ENCODE data around the gene ZNF827.

ZNF827 gene

DNA sequence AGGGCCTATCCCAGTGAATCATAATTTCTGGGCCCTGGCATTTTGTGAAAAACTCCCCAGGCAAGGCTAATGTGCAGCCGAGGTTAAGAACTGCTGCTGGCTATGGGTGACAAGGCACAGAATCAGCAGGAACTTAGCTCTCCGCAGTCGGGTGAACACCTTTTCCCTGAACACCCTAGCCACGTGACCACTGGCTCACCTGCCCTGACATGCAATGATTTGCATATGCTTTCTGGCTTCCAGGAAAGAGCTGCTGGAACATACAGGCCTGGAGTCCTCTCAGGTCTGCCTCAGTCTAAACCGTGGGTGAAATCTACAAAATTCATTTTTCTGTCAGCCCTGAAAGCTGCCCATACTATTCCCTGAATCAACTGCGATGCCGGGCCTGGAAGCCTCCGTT is 56.6 kb downstream of the ZNF827 start:
- TF ChIP-seq, protein P1, sequence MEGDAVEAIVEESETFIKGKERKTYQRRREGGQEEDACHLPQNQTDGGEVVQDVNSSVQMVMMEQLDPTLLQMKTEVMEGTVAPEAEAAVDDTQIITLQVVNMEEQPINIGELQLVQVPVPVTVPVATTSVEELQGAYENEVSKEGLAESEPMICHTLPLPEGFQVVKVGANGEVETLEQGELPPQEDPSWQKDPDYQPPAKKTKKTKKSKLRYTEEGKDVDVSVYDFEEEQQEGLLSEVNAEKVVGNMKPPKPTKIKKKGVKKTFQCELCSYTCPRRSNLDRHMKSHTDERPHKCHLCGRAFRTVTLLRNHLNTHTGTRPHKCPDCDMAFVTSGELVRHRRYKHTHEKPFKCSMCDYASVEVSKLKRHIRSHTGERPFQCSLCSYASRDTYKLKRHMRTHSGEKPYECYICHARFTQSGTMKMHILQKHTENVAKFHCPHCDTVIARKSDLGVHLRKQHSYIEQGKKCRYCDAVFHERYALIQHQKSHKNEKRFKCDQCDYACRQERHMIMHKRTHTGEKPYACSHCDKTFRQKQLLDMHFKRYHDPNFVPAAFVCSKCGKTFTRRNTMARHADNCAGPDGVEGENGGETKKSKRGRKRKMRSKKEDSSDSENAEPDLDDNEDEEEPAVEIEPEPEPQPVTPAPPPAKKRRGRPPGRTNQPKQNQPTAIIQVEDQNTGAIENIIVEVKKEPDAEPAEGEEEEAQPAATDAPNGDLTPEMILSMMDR (IDR thresholded peaks at IDR 0.05; ENCODE audit: low read depth, low read length), result no peak
- no peak overlapping the region for H3K4me3 ChIP-seq (ENCODE audit: low read depth, low read length)

DNA sequence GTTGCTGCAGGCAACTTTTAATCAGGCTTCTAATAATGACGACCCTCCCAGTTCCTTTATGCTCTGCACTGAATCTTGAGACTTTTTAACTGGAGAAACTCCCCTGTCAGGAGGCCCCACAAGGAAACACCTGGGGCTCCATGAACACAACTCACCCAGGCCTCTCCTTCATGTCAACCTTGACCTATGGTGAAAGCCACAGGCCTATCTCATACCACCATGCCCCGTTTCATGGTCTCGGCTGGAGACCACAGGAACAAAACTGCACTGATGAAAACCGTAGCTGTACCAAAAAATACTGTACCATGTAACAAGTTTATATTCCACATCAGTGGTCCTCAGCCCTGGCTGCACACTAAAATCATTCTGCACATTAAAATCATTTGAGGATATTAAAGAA is 57.0 kb downstream of the ZNF827 start:
- no peak overlapping the region for H3K4me3 ChIP-seq (ENCODE audit: low read depth, low read length)
- TF ChIP-seq, protein P1 (IDR thresholded peaks at IDR 0.05; ENCODE audit: low read depth, low read length), result no peak

DNA sequence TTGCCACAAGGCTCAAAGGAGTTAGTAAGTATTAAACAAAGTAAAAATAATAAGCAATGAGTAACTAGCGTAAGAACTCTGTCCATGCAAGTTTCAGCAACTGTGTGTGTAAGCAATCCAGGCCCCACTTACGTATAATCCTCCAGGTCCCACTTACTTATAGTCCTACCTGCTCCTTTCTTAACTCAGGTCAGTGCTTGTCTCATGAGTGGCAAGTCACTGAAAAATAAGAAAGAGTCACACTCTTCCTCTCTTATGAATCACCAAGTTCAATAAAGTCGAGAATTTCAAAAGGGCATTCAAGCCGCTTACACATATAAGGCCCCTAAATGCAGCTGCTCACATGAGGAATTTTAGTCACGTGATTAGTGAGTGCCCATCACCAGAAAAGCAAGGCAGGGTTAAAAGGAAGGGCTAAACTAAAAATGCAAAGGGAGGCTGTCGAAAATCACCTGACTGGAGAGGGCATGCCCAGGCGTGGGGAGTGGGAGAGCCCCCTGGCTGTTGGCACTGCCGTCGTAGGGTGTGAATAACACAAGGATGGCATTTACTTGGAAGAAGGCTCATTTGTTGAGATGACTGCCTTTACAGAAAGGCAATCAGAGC is 58.2 kb downstream of the ZNF827 start:
- TF ChIP-seq, protein P1 (IDR thresholded peaks at IDR 0.05; ENCODE audit: low read depth, low read length), result no peak
- H3K4me3 ChIP-seq (ENCODE audit: low read depth, low read length), result no peak overlapping the region

DNA sequence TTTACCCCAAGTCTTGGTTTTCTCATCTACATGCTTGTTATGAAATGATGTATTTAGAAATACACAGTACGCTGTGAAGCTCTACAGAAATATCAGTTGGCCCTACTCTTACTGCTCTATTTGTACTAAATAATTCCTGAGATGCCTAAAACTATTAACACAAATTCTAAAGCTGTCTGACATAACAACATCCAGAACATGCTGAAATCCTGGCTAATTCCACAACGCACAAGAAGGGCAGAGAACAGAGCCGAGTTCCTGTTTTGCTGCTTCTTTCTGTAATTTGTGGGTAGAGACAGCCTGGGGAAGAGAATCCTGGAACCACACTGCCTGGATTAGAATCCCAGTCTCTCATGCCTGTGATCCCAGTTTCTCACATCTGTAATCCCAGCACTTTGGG is 59.0 kb downstream of the ZNF827 start:
- H3K4me3 ChIP-seq (ENCODE audit: low read depth, low read length), result no peak overlapping the region
- TF ChIP-seq, protein P1 (IDR thresholded peaks at IDR 0.05; ENCODE audit: low read depth, low read length), result no peak

DNA sequence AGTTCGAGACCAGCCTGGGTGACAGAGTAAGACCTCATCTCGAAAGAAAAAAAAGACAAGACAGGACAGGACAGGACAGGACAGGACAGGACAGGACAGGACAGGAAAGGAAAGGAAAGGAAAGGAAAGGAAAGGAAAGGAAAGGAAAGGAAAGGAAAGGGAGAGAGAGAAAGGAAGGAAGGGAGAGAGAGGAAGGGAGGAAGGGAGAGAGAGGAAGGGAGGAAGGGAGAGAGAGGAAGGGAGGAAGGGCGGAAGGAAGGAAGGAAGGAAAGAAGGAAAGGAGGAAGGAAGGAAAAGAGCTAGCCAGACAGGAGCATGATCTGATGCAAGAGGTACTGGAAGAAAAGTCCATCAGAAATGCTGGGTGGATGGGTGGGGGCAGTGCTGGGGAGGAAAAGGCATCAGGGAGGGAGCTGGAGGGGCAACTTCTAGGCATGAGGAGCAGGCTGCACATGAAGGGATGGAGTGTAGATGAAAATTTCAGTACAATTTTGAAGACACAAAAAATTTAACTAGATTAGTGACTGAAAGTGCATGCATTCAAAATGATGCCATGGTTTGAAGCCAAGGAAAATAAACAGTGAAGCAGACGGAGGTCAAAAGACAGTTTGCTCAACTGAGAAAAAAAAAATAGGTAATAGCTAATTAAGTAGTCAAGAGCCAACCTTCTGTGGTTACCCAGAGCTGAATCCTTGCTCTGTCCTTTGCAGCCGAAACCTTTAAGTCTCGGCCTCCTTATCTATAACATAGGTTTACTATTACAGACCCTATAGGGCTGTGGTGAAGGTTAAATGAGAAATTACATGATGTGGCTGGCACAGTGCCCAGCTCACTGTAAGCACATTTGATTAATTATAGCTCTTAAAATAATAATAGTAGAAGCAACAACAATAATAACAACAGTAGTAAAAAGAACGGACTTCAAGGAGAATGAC is 59.9 kb downstream of the ZNF827 start:
- H3K4me3 ChIP-seq (ENCODE audit: low read depth, low read length), result no peak overlapping the region
- TF ChIP-seq, protein P1 (IDR thresholded peaks at IDR 0.05; ENCODE audit: low read depth, low read length), result no peak

DNA sequence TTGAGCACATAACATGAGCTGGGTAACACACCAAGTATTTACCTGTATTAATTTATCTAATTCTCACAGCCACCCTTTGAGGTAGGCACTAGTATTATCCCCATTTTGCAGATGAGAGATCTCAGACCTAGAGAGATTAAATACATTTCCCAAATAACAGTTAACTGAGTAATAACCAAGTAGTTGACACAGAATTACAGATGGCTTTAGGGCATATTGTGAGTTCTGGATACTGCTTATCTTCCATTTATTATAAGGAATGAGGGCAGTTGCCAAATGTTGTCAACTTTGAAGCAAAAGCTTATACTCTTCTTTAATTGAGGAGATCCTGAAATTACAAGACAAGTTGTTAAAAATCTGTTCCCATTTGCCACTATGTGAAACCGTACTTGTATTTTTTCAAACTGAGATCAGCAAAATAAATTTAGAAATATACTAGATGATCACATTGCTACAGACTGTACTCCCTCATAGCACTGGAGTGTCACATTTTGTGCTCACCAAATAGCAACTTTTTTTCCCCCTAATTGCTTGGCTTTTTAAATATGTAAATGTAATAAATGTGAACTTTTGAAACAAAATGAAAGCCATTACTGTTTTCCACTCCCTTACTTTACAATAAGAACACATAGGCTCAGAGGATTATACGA is 62.0 kb downstream of the ZNF827 start:
- TF ChIP-seq, protein P1 (IDR thresholded peaks at IDR 0.05; ENCODE audit: low read depth, low read length), result no peak
- H3K4me3 ChIP-seq (ENCODE audit: low read depth, low read length), result no peak overlapping the region

DNA sequence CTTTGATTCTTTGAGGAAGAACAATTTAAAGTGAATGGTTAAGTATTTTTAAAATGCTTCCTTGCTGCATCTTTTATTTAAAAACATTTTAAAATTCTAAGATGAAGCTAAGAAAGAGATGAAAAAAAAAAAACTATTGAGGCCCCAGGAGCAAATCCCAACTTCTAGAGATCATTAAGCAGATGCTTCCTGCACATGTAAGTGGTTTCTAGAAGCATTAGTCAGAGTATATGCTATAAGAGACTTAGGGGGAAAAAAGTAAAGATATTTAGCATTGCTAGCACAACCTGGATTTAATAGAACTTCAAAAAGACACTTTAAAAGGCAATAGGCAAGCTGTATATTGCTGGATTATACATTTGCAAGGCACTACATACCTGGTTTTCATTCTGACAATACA is 64.7 kb downstream of the ZNF827 start:
- TF ChIP-seq, protein P1 (IDR thresholded peaks at IDR 0.05; ENCODE audit: low read depth, low read length), result no peak
- no peak overlapping the region for H3K4me3 ChIP-seq (ENCODE audit: low read depth, low read length)

Data from WI38 (cell line).